Heart left ventricle (tissue), 13 donors: ENCODE data around the gene ZBTB4.

Experiments used
- CTCF ChIP-seq, 12 donors: fragments of 200-600 bp; sonication (generic) in 4 of 12; IDR thresholded peaks; one replicate each; pipeline versions ENCODE4 v1.5.0 to v1.8.0; 2018 to 2022; ENCODE audit warnings: antibody characterized with exemption in 12 of 12, mild to moderate bottlenecking in 5 of 12
- POLR2A ChIP-seq, 2 donors: fragments of 450-650 bp; IDR thresholded peaks; one replicate each; pipeline ENCODE4 v1.6.1; 2017; ENCODE audit warnings: antibody characterized with exemption in 2 of 2, mild to moderate bottlenecking in 2 of 2, moderate library complexity in 2 of 2
- donor health status: ischemic (EF 13 %, LVEDD 7.1; RV severe dilation, severe dysfunction).
- donor health status: DM: no; HTN: yes; CAD: no.
- donor health status: DM: no; HTN: no; CAD: no.
- donor health status: ischemic (EF 25% LVEDD 6.9; RV normal size, moderate dysfunction).
- donor health status: ischemic (EF 25% LVEDD 5.7; RV mildly dilated, moderate dysfunction).
- donor health status: ischemic (EF 35%, LVEDD 5.7; RV mildly dilated, moderate dysfunction).
- donor health status: nonischemic (EF 11% LVEDD 7.7; RV severe dilation, severe dysfunction).
- donor health status: DM: yes; HTN: yes; CAD: no.
- donor health status: PGD.
- donor health status: ischemic (EF 29% LVEDD 5.4; RV normal size, mild dysfunction).
- donor health status: nonischemic (EF 23%, LVEDD 6.1; RV moderate dilation, normal function).

- TF ChIP-seq CTCF (IDR thresholded peaks at IDR 0.05) (no peak), POLR2A (IDR thresholded peaks at IDR 0.05) (no peak)
Measured at GRCh38 chr17:7471729-7472128, 7.7 kb downstream of the ZBTB4 start.
